H1 (cell line): Measurements from ENCODE around the gene TTC32. TPM values are rescaled to one million over a fixed set of nuclear protein-coding genes. Genes with fewer than 3 reads are reported as not detected.

ENCODE experiments used
- CTCF ChIA-PET: fragments of 300-600 bp; sonication (Branson Sonifier 250); formaldehyde crosslinking; loops from one replicate; lab custom pipeline; 2021; ENCODE audit not compliant: partially characterized antibody; lab: Charles Lee
- POLR2A ChIA-PET: fragments of 300-600 bp; sonication (Branson Sonifier 250); formaldehyde crosslinking; loops from one replicate; lab custom pipeline; 2021; ENCODE audit warnings: inconsistent platforms; ENCODE audit not compliant: partially characterized antibody; lab: Charles Lee
- DNase-seq, 2 experiments: peaks; one replicate each; pipeline versions ENCODE4 v3.0.0 to v3.0.0-alpha.2; 2010 to 2022; ENCODE audit warnings: low spot score in 2 of 2, low read depth in 1 of 2, mixed read lengths in 1 of 2
- FAIRE-seq: peaks from 2 replicates; lab custom pipeline; 2011; peaks lifted over from hg19 to GRCh38; lab: Jason Lieb, UNC
- H2AFZ ChIP-seq: 2 replicates; pipeline ENCODE4 v1.8.1; 2012; ENCODE audit warnings: low read length, inconsistent platforms
- H2AK5ac ChIP-seq: 2 replicates; pipeline ENCODE4 v1.6.1; 2013; ENCODE audit warnings: low read depth, low read length
- H2BK120ac ChIP-seq: replicated peaks from 2 replicates; pipeline ENCODE3; 2013; ENCODE audit warnings: low read depth, low read length, inconsistent platforms
- H2BK12ac ChIP-seq: 2 replicates; pipeline ENCODE4 v1.6.1; 2013; ENCODE audit warnings: low read depth, low read length
- H2BK15ac ChIP-seq: 2 replicates; pipeline ENCODE4 v1.6.1; 2013; ENCODE audit warnings: low read length
- H2BK20ac ChIP-seq: 2 replicates; pipeline ENCODE4 v1.6.1; 2013; ENCODE audit warnings: low read length
- H2BK5ac ChIP-seq: 2 replicates; pipeline ENCODE4 v1.6.1; 2013; ENCODE audit warnings: low read depth, low read length
- H3K14ac ChIP-seq: 2 replicates; pipeline ENCODE4 v1.6.1; 2013; ENCODE audit warnings: inconsistent platforms; ENCODE audit not compliant: insufficient read length
- H3K18ac ChIP-seq: 2 replicates; pipeline ENCODE4 v1.6.1; 2013; ENCODE audit warnings: low read length; ENCODE audit errors: extremely low read depth
- H3K23ac ChIP-seq: 2 replicates; pipeline ENCODE4 v1.6.1; 2013; ENCODE audit warnings: inconsistent platforms; ENCODE audit not compliant: insufficient read length
- H3K23me2 ChIP-seq: 2 replicates; pipeline ENCODE4 v1.6.1; 2013; ENCODE audit warnings: low read depth, low read length
- H3K27ac ChIP-seq: 2 replicates; pipeline ENCODE4 v1.6.1; 2011; ENCODE audit warnings: low read depth, low read length, inconsistent platforms
- H3K27me3 ChIP-seq, 4 experiments: replicated peaks in 1 of 4; 1 replicate in 1 of 4; 2 replicates in 3 of 4; pipeline versions ENCODE4 v1.6.1 to v1.8.1; 2011 to 2013; ENCODE audit warnings: low read length in 3 of 4, mild to moderate bottlenecking in 3 of 4, inconsistent platforms in 2 of 4, mixed read lengths in 2 of 4, moderate library complexity in 1 of 4; ENCODE audit not compliant: control insufficient read depth in 3 of 4, insufficient read depth in 3 of 4; ENCODE audit errors: extremely low read depth in 1 of 4
- H3K36me3 ChIP-seq, 4 experiments: 2 replicates each; pipeline versions ENCODE4 v1.6.1 to v1.8.1; 2011 to 2013; ENCODE audit warnings: mild to moderate bottlenecking in 4 of 4, low read length in 3 of 4, moderate library complexity in 2 of 4, control low read depth in 1 of 4, inconsistent platforms in 1 of 4; ENCODE audit not compliant: insufficient read depth in 4 of 4, control insufficient read depth in 2 of 4
- H3K4ac ChIP-seq: replicated peaks from 2 replicates; pipeline ENCODE3; 2013; ENCODE audit warnings: low read length, low read depth, mixed read lengths, inconsistent platforms; ENCODE audit not compliant: insufficient read length
- H3K4me1 ChIP-seq, 4 experiments: replicated peaks in 1 of 4; 1 replicate in 1 of 4; 2 replicates in 3 of 4; pipeline versions ENCODE4 v1.6.1 to v1.8.1; 2011 to 2013; ENCODE audit warnings: low read length in 3 of 4, inconsistent platforms in 2 of 4, mixed read lengths in 1 of 4; ENCODE audit not compliant: insufficient read depth in 4 of 4, control insufficient read depth in 3 of 4
- H3K4me2 ChIP-seq, 2 experiments: 2 replicates each; pipeline versions ENCODE4 v1.6.1 to v1.8.1; 2011 to 2013; ENCODE audit warnings: low read depth in 2 of 2, low read length in 2 of 2, control low read depth in 1 of 2, inconsistent platforms in 1 of 2, mild to moderate bottlenecking in 1 of 2; ENCODE audit not compliant: insufficient read depth in 1 of 2
- H3K4me3 ChIP-seq, 4 experiments: fragments of 200-600, 300-600 bp in 1 of 4; sonication (generic), shearing (Covaris generic), sonication (Bioruptor Twin) in 1 of 4; 2 replicates each; pipeline versions ENCODE4 v1.5.1 to v1.8.1; 2011 to 2016; ENCODE audit warnings: low read length in 4 of 4, low read depth in 3 of 4, control low read depth in 2 of 4, inconsistent platforms in 2 of 4, mild to moderate bottlenecking in 2 of 4, mixed read lengths in 1 of 4, moderate library complexity in 1 of 4; ENCODE audit not compliant: insufficient read depth in 2 of 4; ENCODE audit errors: extremely low read depth in 1 of 4
- H3K56ac ChIP-seq: replicated peaks from 2 replicates; pipeline ENCODE3; 2013; ENCODE audit warnings: low read depth, mild to moderate bottlenecking, mixed read lengths, low read length, inconsistent platforms; ENCODE audit not compliant: insufficient read length
- H3K79me1 ChIP-seq: 2 replicates; pipeline ENCODE4 v1.6.1; 2013; ENCODE audit warnings: low read depth, low read length, control low read depth
- H3K79me2 ChIP-seq, 2 experiments: 2 replicates each; pipeline versions ENCODE4 v1.6.1 to v1.8.1; 2012 to 2013; ENCODE audit warnings: low read length in 2 of 2, mild to moderate bottlenecking in 2 of 2, inconsistent platforms in 1 of 2; ENCODE audit not compliant: insufficient read depth in 2 of 2, control insufficient read depth in 1 of 2
- H3K9ac ChIP-seq, 4 experiments: replicated peaks in 1 of 4; 1 replicate in 1 of 4; 2 replicates in 3 of 4; pipeline versions ENCODE4 v1.6.1 to v1.8.1; 2011 to 2013; ENCODE audit warnings: low read depth in 3 of 4, low read length in 3 of 4, control low read depth in 2 of 4, mild to moderate bottlenecking in 2 of 4, moderate library complexity in 2 of 4, inconsistent platforms in 1 of 4; ENCODE audit errors: extremely low read depth in 1 of 4
- H3K9me3 ChIP-seq, 2 experiments: 2 replicates each; pipeline versions ENCODE4 v1.6.1 to v1.8.1; 2012 to 2013; ENCODE audit warnings: mild to moderate bottlenecking in 2 of 2, moderate library complexity in 2 of 2, control low read depth in 1 of 2, inconsistent platforms in 1 of 2, low read depth in 1 of 2, low read length in 1 of 2, mixed read lengths in 1 of 2; ENCODE audit not compliant: insufficient read depth in 2 of 2
- H4K20me1 ChIP-seq, 2 experiments: replicated peaks in 1 of 2; 2 replicates each; pipeline versions ENCODE3 to v1.8.1; 2011 to 2013; ENCODE audit warnings: inconsistent platforms in 2 of 2, low read length in 2 of 2, mild to moderate bottlenecking in 1 of 2; ENCODE audit not compliant: insufficient read depth in 2 of 2, control insufficient read depth in 1 of 2
- H4K5ac ChIP-seq: 2 replicates; pipeline ENCODE4 v1.6.1; 2013; ENCODE audit warnings: low read length, low read depth, mixed read lengths, inconsistent platforms; ENCODE audit not compliant: insufficient read length
- H4K8ac ChIP-seq: 2 replicates; pipeline ENCODE4 v1.8.0; 2013; ENCODE audit warnings: mild to moderate bottlenecking, moderate library complexity, low read length, inconsistent platforms; ENCODE audit not compliant: insufficient read depth; ENCODE audit errors: extremely low read depth
- H4K91ac ChIP-seq: replicated peaks from 2 replicates; pipeline ENCODE3; 2013; ENCODE audit warnings: low read length, mixed read lengths, inconsistent platforms; ENCODE audit not compliant: insufficient read length
- BCL11A ChIP-seq, 2 experiments: IDR thresholded peaks; one replicate each; pipeline ENCODE4 v1.6.1; 2011; ENCODE audit warnings: low read depth in 2 of 2, low read length in 2 of 2, mild to moderate bottlenecking in 2 of 2
- BRCA1 ChIP-seq: IDR thresholded peaks from 2 replicates; pipeline ENCODE4 v1.6.1; 2012; ENCODE audit warnings: low read depth, low read length, improper control_type of control experiment
- EGR1 ChIP-seq: IDR thresholded peaks from 2 replicates; pipeline ENCODE4 v1.6.1; 2011; ENCODE audit warnings: low read depth, low read length, borderline replicate concordance
- WGBS, 2 experiments: shearing (Covaris generic) in 1 of 2; methylation state at CpG; one replicate each; pipeline versions ENCODE4 v1.1.6 to v1.1.7; 2013 to 2015; ENCODE audit warnings: low lambda C conversion rate in 2 of 2, mixed read lengths in 2 of 2, inconsistent platforms in 1 of 2, low coverage in 1 of 2, missing lambda C conversion rate in 1 of 2; ENCODE audit not compliant: insufficient replicate concordance in 2 of 2, insufficient coverage in 1 of 2, insufficient read length in 1 of 2; ENCODE audit errors: extremely low coverage in 1 of 2, missing lambda C conversion rate in 1 of 2; 5-methylcytosine and 5-hydroxymethylcytosine counted together
- polyA plus RNA-seq, 7 experiments: library from polyadenylated mRNA; depleted of rRNA in 3 of 7; stranded (reverse) in 5 of 7; unstranded in 2 of 7; fragments of >200 nt in 5 of 7; fragments of 200-250 nt in 2 of 7; gene quantifications; 1 replicate in 5 of 7; 2 replicates in 1 of 7; 4 replicates in 1 of 7; pipeline versions ENCODE4 v1.2.1 to v1.2.3, GENCODE V29; 2011 to 2013; ENCODE audit warnings: missing spikeins in 2 of 7, mixed read lengths in 2 of 7
- total RNA-seq: library from RNA; stranded (reverse); fragmentation: NEBNext Ultra II Directional; extraction: Animal tissue kit (Norgen Biotek cat#: 25700); gene quantifications from 2 replicates; pipeline ENCODE4 v1.2.1, GENCODE V29; 2021

TTC32 gene
- total and polyA plus RNA-seq, 2 of the 8 experiments (the other 6 are each of a cell fraction or from before 2014, with no cell fraction given): 6.8 to 8.7 TPM

GRCh38 chr2:19865151-19865550 is 36.6 kb downstream of the TTC32 start:
- no peak overlapping the region for H3K9ac ChIP-seq
- H2AFZ ChIP-seq: no peak overlapping the region
- no peak overlapping the region for H3K56ac ChIP-seq
- H3K4me1 ChIP-seq: peaks cover 0 to 6% (median 2%) of the 10 kb centered on the region in 4 experiments; a peak in 3 of 7 replicates
- 85% methylated on average over 2 of the region's 2 CpGs; no CpG with 5 or more reads in 1 of the 2 experiments for WGBS, 2 experiments
- H3K79me2 ChIP-seq: no peaks in the 10 kb centered on the region
- peaks cover 0 to 26% (median 24%) of the 10 kb centered on the region in 4 experiments; a peak in 6 of 7 replicates for H3K27me3 ChIP-seq
- ChIA-PET CTCF (interaction anchor here (0.5 to 4.8 kb wide), 14 partner anchors 9 to 504 kb away, joined by 3 to 33 read pairs (median 4); no protein-coding TSS in a partner anchor), POLR2A (no interaction called here)
- H3K4me3 ChIP-seq: no peak overlapping the region
- H2BK20ac ChIP-seq: no peak overlapping the region
- no peak overlapping the region for H4K91ac ChIP-seq
- H3K79me1 ChIP-seq: no peaks in the 10 kb centered on the region
- H3K4me2 ChIP-seq: no peak overlapping the region
- no peak overlapping the region for H3K18ac ChIP-seq
- no peak overlapping the region for H3K27ac ChIP-seq
- no peak overlapping the region for H2BK120ac ChIP-seq
- no peak for FAIRE-seq
- no peaks in the 10 kb centered on the region for H4K20me1 ChIP-seq
- no peak overlapping the region for H2BK5ac ChIP-seq
- H3K36me3 ChIP-seq: no peaks in the 10 kb centered on the region
- H3K9me3 ChIP-seq: no peaks in the 10 kb centered on the region
- H2BK12ac ChIP-seq: no peak overlapping the region
- H3K23ac ChIP-seq: no peak overlapping the region
- no peak overlapping the region for H3K4ac ChIP-seq
- DNase-seq: no peak
- no peak overlapping the region; the same call in 1 of the 2 replicates for H2AK5ac ChIP-seq
- no peak overlapping the region for H4K8ac ChIP-seq
- H3K14ac ChIP-seq: no peak overlapping the region
- peaks cover 6% of the 10 kb centered on the region; the same call in 1 of the 2 replicates for H3K23me2 ChIP-seq
- no peak overlapping the region for H4K5ac ChIP-seq
- TF ChIP-seq BCL11A (IDR thresholded peaks at IDR 0.05; ENCODE audit: low read depth in 2 of 2, low read length in 2 of 2) (no peak), EGR1 (no peak), BRCA1 (no peak)
- no peak overlapping the region for H2BK15ac ChIP-seq
